ENCODE results near the gene CCDC70. TPM values are rescaled to one million over a fixed set of nuclear protein-coding genes. Genes with fewer than 3 reads are reported as not detected.

The CCDC70 gene
- total RNA-seq, 1 experiment from 2014 or later: not detected

- TF ChIP-seq NFE2L1 (CRISPR knock-in tag; IDR thresholded peaks at IDR 0.05): no peak
- TF ChIP-seq, protein P1, sequence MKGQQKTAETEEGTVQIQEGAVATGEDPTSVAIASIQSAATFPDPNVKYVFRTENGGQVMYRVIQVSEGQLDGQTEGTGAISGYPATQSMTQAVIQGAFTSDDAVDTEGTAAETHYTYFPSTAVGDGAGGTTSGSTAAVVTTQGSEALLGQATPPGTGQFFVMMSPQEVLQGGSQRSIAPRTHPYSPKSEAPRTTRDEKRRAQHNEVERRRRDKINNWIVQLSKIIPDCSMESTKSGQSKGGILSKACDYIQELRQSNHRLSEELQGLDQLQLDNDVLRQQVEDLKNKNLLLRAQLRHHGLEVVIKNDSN (CRISPR knock-in tag; IDR thresholded peaks at IDR 0.05): no peak
- TF ChIP-seq PRRX2 (CRISPR knock-in tag; IDR thresholded peaks at IDR 0.05): no peak
These were observed 13.1 kb upstream of the CCDC70 start (continued) for GRCh38 chr13:51848674-51849073.

GRCh38 chr13:51849145-51850101 is 12.3 kb upstream of the CCDC70 start:
- ChIA-PET CTCF (interaction anchor here (0.6 to 1.7 kb wide), 7 partner anchors 9 to 446 kb away, joined by 3 to 6 read pairs (median 4); partner anchors contain the start of gene CCDC70), POLR2A (interaction anchor here (0.6 kb wide), 1 partner anchor 307 kb away, joined by 6 read pairs; no protein-coding TSS in a partner anchor)
- Mint-ChIP-seq H3K9me3 (peaks cover 13% of the 10 kb centered on the region), H3K4me3 (no peak overlapping the region), H3K36me3 (0 out of 2 replicates have a peak, but pooled peaks cover 4% of the 10 kb centered on the region), H3K27me3 (ENCODE audit: low read depth) (peaks cover 2% of the 10 kb centered on the region; the same call in 1 of the 2 replicates), H3K4me1 (peaks cover 4% of the 10 kb centered on the region; the same call in 1 of the 2 replicates), H3K27ac (no peak overlapping the region)
- peak; percentile 84 for DNase-seq (ENCODE audit: low spot score)
- peak; percentile 95 for ATAC-seq
- TF ChIP-seq, protein P2, sequence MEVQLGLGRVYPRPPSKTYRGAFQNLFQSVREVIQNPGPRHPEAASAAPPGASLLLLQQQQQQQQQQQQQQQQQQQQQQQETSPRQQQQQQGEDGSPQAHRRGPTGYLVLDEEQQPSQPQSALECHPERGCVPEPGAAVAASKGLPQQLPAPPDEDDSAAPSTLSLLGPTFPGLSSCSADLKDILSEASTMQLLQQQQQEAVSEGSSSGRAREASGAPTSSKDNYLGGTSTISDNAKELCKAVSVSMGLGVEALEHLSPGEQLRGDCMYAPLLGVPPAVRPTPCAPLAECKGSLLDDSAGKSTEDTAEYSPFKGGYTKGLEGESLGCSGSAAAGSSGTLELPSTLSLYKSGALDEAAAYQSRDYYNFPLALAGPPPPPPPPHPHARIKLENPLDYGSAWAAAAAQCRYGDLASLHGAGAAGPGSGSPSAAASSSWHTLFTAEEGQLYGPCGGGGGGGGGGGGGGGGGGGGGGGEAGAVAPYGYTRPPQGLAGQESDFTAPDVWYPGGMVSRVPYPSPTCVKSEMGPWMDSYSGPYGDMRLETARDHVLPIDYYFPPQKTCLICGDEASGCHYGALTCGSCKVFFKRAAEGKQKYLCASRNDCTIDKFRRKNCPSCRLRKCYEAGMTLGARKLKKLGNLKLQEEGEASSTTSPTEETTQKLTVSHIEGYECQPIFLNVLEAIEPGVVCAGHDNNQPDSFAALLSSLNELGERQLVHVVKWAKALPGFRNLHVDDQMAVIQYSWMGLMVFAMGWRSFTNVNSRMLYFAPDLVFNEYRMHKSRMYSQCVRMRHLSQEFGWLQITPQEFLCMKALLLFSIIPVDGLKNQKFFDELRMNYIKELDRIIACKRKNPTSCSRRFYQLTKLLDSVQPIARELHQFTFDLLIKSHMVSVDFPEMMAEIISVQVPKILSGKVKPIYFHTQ (CRISPR knock-in tag; IDR thresholded peaks at IDR 0.05): no peak
- TF ChIP-seq OVOL2 (CRISPR knock-in tag; IDR thresholded peaks at IDR 0.05; ENCODE audit: borderline replicate concordance) (no peak), GRHL2 (CRISPR knock-in tag; IDR thresholded peaks at IDR 0.05; ENCODE audit: insufficient replicate concordance, severe bottlenecking) (no peak), ZNF138 (CRISPR knock-in tag; conservative IDR thresholded peaks at IDR 0.05) (no peak), NR3C1 (CRISPR knock-in tag; conservative IDR thresholded peaks at IDR 0.05; ENCODE audit: low read depth) (no peak), ETV6 (CRISPR knock-in tag; IDR thresholded peaks at IDR 0.05) (no peak), FOXP1 (CRISPR knock-in tag; IDR thresholded peaks at IDR 0.05; ENCODE audit: borderline replicate concordance) (no peak), CDX4 (CRISPR knock-in tag; IDR thresholded peaks at IDR 0.05; ENCODE audit: borderline replicate concordance) (no peak), SP1 (CRISPR knock-in tag; conservative IDR thresholded peaks at IDR 0.05) (no peak), ZSCAN18 (CRISPR knock-in tag; IDR thresholded peaks at IDR 0.05) (no peak), NFE2L1 (CRISPR knock-in tag; IDR thresholded peaks at IDR 0.05) (no peak), CTCF (IDR thresholded peaks at IDR 0.05) (peak; percentile 66), TEAD1 (CRISPR knock-in tag; IDR thresholded peaks at IDR 0.05) (0 out of 2 replicates have a peak, but pooled peaks have one; percentile 20)
- TF ChIP-seq, protein P3, sequence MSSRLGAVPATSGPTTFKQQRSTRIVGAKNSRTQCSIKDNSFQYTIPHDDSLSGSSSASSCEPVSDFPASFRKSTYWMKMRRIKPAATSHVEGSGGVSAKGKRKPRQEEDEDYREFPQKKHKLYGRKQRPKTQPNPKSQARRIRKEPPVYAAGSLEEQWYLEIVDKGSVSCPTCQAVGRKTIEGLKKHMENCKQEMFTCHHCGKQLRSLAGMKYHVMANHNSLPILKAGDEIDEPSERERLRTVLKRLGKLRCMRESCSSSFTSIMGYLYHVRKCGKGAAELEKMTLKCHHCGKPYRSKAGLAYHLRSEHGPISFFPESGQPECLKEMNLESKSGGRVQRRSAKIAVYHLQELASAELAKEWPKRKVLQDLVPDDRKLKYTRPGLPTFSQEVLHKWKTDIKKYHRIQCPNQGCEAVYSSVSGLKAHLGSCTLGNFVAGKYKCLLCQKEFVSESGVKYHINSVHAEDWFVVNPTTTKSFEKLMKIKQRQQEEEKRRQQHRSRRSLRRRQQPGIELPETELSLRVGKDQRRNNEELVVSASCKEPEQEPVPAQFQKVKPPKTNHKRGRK (CRISPR knock-in tag; IDR thresholded peaks at IDR 0.05; ENCODE audit: borderline replicate concordance): no peak
- TF ChIP-seq, protein P4, sequence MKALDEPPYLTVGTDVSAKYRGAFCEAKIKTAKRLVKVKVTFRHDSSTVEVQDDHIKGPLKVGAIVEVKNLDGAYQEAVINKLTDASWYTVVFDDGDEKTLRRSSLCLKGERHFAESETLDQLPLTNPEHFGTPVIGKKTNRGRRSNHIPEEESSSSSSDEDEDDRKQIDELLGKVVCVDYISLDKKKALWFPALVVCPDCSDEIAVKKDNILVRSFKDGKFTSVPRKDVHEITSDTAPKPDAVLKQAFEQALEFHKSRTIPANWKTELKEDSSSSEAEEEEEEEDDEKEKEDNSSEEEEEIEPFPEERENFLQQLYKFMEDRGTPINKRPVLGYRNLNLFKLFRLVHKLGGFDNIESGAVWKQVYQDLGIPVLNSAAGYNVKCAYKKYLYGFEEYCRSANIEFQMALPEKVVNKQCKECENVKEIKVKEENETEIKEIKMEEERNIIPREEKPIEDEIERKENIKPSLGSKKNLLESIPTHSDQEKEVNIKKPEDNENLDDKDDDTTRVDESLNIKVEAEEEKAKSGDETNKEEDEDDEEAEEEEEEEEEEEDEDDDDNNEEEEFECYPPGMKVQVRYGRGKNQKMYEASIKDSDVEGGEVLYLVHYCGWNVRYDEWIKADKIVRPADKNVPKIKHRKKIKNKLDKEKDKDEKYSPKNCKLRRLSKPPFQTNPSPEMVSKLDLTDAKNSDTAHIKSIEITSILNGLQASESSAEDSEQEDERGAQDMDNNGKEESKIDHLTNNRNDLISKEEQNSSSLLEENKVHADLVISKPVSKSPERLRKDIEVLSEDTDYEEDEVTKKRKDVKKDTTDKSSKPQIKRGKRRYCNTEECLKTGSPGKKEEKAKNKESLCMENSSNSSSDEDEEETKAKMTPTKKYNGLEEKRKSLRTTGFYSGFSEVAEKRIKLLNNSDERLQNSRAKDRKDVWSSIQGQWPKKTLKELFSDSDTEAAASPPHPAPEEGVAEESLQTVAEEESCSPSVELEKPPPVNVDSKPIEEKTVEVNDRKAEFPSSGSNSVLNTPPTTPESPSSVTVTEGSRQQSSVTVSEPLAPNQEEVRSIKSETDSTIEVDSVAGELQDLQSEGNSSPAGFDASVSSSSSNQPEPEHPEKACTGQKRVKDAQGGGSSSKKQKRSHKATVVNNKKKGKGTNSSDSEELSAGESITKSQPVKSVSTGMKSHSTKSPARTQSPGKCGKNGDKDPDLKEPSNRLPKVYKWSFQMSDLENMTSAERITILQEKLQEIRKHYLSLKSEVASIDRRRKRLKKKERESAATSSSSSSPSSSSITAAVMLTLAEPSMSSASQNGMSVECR (CRISPR knock-in tag; IDR thresholded peaks at IDR 0.05; ENCODE audit: borderline replicate concordance): no peak
- TF ChIP-seq, protein P5, sequence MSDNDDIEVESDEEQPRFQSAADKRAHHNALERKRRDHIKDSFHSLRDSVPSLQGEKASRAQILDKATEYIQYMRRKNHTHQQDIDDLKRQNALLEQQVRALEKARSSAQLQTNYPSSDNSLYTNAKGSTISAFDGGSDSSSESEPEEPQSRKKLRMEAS (CRISPR knock-in tag; IDR thresholded peaks at IDR 0.05): 0 out of 2 replicates have a peak, but pooled peaks have one; percentile 20
- TF ChIP-seq, protein P1 (CRISPR knock-in tag; IDR thresholded peaks at IDR 0.05): no peak

All from WTC11 (cell line).